GM23338 (cell line): Measurements from ENCODE around the gene MND1. TPM values are rescaled to one million over a fixed set of nuclear protein-coding genes. Genes with fewer than 3 reads are reported as not detected.

Source experiments
- ATAC-seq: fragments of 200-7000 bp; cut with Tn5 transposase; 3 replicates; pipeline ENCODE4 v1.9.1; 2020
- DNase-seq: peaks from one replicate; pipeline ENCODE4 v3.0.0-alpha.2; 2015; ENCODE audit warnings: low spot score
- H2AFZ ChIP-seq: fragments of 200-600 bp; sonication (generic); 2 replicates; pipeline ENCODE4 v1.8.0; 2016; ENCODE audit warnings: antibody characterized with exemption, mild to moderate bottlenecking, moderate library complexity
- H3F3A ChIP-seq: fragments of 200-600 bp; sonication (generic); replicated peaks from 2 replicates; pipeline ENCODE4 v1.8.0; 2017; ENCODE audit warnings: antibody characterized with exemption, mixed run types, low read depth
- H3K27ac ChIP-seq: fragments of 200-600 bp; sonication (generic); 2 replicates; pipeline ENCODE4 v1.6.1; 2016; ENCODE audit warnings: low read depth
- H3K27me3 ChIP-seq: fragments of 200-600 bp; sonication (generic); 2 replicates; pipeline ENCODE4 v1.8.0; 2016; ENCODE audit warnings: mild to moderate bottlenecking, mixed run types, moderate library complexity; ENCODE audit not compliant: insufficient read depth
- H3K36me3 ChIP-seq: fragments of 200-600 bp; sonication (generic); 2 replicates; pipeline ENCODE4 v1.8.0; 2016; ENCODE audit warnings: mild to moderate bottlenecking; ENCODE audit not compliant: insufficient read depth
- H3K4me1 ChIP-seq: fragments of 200-600 bp; sonication (generic); 2 replicates; pipeline ENCODE4 v1.8.0; 2016; ENCODE audit warnings: mild to moderate bottlenecking, moderate library complexity; ENCODE audit not compliant: insufficient read depth
- H3K4me2 ChIP-seq: fragments of 200-600 bp; sonication (generic); 2 replicates; pipeline ENCODE4 v1.7.1; 2017; ENCODE audit warnings: mixed run types
- H3K4me3 ChIP-seq: fragments of 200-600 bp; sonication (generic); 2 replicates; pipeline ENCODE4 v1.6.1; 2016; ENCODE audit warnings: mixed run types
- H3K79me2 ChIP-seq: fragments of 200-600 bp; sonication (generic); replicated peaks from 2 replicates; pipeline ENCODE4 v1.8.0; 2017; ENCODE audit warnings: mild to moderate bottlenecking; ENCODE audit not compliant: insufficient read depth
- H3K9me2 ChIP-seq: fragments of 200-600 bp; sonication (generic); 2 replicates; pipeline ENCODE4 v1.8.0; 2017; ENCODE audit not compliant: insufficient read depth
- H4K20me1 ChIP-seq: fragments of 200-600 bp; sonication (generic); replicated peaks from 2 replicates; pipeline ENCODE4 v1.8.0; 2017; ENCODE audit warnings: mild to moderate bottlenecking; ENCODE audit not compliant: insufficient read depth
- H3K27ac Mint-ChIP-seq: 2 replicates; pipeline ENCODE4 v1.8.0; 2020; ENCODE audit warnings: inconsistent platforms, mild to moderate bottlenecking, moderate library complexity, mixed read lengths
- H3K27me3 Mint-ChIP-seq: 3 replicates; pipeline ENCODE4 v1.8.0; 2022; ENCODE audit warnings: low read depth, mild to moderate bottlenecking, moderate library complexity, mixed read lengths, inconsistent platforms; ENCODE audit not compliant: insufficient read depth, poor library complexity
- H3K36me3 Mint-ChIP-seq: 3 replicates; pipeline ENCODE4 v1.8.0; 2021; ENCODE audit warnings: low read depth, mild to moderate bottlenecking, inconsistent platforms, moderate library complexity, mixed read lengths
- H3K4me1 Mint-ChIP-seq: 3 replicates; pipeline ENCODE4 v1.8.0; 2020; ENCODE audit warnings: mild to moderate bottlenecking, inconsistent platforms, mixed read lengths
- H3K4me3 Mint-ChIP-seq: 3 replicates; pipeline ENCODE4 v1.8.0; 2021; ENCODE audit warnings: moderate library complexity, mild to moderate bottlenecking, inconsistent platforms, mixed read lengths
- H3K9me3 Mint-ChIP-seq: 3 replicates; pipeline ENCODE4 v1.8.0; 2020; ENCODE audit warnings: moderate library complexity, mild to moderate bottlenecking, inconsistent platforms, mixed read lengths
- CREB1 ChIP-seq: fragments of 250-450 bp; sonication (Bioruptor Pico); IDR thresholded peaks from 2 replicates; pipeline ENCODE4 v1.5.0; 2020; ENCODE audit warnings: low read depth, mild to moderate bottlenecking, moderate library complexity
- EZH2 ChIP-seq: fragments of 200-600 bp; sonication (generic); IDR thresholded peaks from one replicate; pipeline ENCODE4 v1.8.0; 2017; ENCODE audit warnings: antibody characterized with exemption, mild to moderate bottlenecking, low read depth; ENCODE audit not compliant: unreplicated experiment
- EZH2phosphoT487 ChIP-seq: fragments of 200-600 bp; sonication (generic); IDR thresholded peaks from one replicate; pipeline ENCODE4 v1.8.1; 2018; ENCODE audit warnings: antibody characterized with exemption; ENCODE audit not compliant: unreplicated experiment
- JUNB ChIP-seq: IDR thresholded peaks from one replicate; pipeline ENCODE4 v1.6.1; 2016; ENCODE audit warnings: antibody characterized with exemption; ENCODE audit not compliant: unreplicated experiment
- NANOG ChIP-seq: IDR thresholded peaks from 2 replicates; pipeline ENCODE4 v1.6.1; 2016; ENCODE audit warnings: antibody characterized with exemption, borderline replicate concordance
- STAT1 ChIP-seq: IDR thresholded peaks from one replicate; pipeline ENCODE4 v1.6.1; 2016; ENCODE audit warnings: antibody characterized with exemption; ENCODE audit not compliant: unreplicated experiment
- ZNF114 ChIP-seq: fragments of 250-450 bp; sonication (Bioruptor Pico); IDR thresholded peaks from 2 replicates; pipeline ENCODE4 v1.5.0; 2020; ENCODE audit warnings: mild to moderate bottlenecking, moderate library complexity
- ZNF331 ChIP-seq: fragments of 250-450 bp; sonication (Bioruptor Pico); IDR thresholded peaks from 2 replicates; pipeline ENCODE4 v1.5.0; 2020; ENCODE audit warnings: low read depth, mild to moderate bottlenecking, moderate library complexity
- polyA plus RNA-seq: library from polyadenylated mRNA; unstranded; fragments of >200 nt; fragmentation: Nextera tagmentation; extraction: Ambion mirVana; gene quantifications from 2 replicates; pipeline ENCODE4 v1.2.1, GENCODE V29; 2016
- total RNA-seq: library from RNA; depleted of rRNA; stranded (reverse); fragments of >200 nt; shearing (Covaris generic); gene quantifications from 2 replicates; pipeline ENCODE4 v1.2.3, GENCODE V29; 2014
- TF ChIP-seq, protein P1 (sequence below), 2 experiments: fragments of 200-600 bp in 1 of 2; sonication (generic) in 1 of 2; conservative IDR thresholded peaks; 2 replicates each; pipeline versions ENCODE4 v1.5.1 to v1.6.1; 2016 to 2017; ENCODE audit warnings: antibody characterized with exemption in 2 of 2, low read depth in 2 of 2, mild to moderate bottlenecking in 2 of 2, moderate library complexity in 1 of 2
- TF ChIP-seq, protein P2 (sequence below): IDR thresholded peaks from 2 replicates; pipeline ENCODE4 v1.6.1; 2016; ENCODE audit warnings: antibody characterized with exemption
- TF ChIP-seq, protein P3 (sequence below): fragments of 250-450 bp; sonication (Bioruptor Pico); IDR thresholded peaks from 2 replicates; pipeline ENCODE4 v1.5.0; 2020; ENCODE audit warnings: mild to moderate bottlenecking, moderate library complexity
- TF ChIP-seq, protein P4 (sequence below): IDR thresholded peaks from one replicate; pipeline ENCODE4 v1.6.1; 2018; ENCODE audit warnings: antibody characterized with exemption; ENCODE audit not compliant: unreplicated experiment

MND1 gene
- total and polyA plus RNA-seq, 2 experiments from 2014 or later, result 22.5 to 63.5 TPM

DNA sequence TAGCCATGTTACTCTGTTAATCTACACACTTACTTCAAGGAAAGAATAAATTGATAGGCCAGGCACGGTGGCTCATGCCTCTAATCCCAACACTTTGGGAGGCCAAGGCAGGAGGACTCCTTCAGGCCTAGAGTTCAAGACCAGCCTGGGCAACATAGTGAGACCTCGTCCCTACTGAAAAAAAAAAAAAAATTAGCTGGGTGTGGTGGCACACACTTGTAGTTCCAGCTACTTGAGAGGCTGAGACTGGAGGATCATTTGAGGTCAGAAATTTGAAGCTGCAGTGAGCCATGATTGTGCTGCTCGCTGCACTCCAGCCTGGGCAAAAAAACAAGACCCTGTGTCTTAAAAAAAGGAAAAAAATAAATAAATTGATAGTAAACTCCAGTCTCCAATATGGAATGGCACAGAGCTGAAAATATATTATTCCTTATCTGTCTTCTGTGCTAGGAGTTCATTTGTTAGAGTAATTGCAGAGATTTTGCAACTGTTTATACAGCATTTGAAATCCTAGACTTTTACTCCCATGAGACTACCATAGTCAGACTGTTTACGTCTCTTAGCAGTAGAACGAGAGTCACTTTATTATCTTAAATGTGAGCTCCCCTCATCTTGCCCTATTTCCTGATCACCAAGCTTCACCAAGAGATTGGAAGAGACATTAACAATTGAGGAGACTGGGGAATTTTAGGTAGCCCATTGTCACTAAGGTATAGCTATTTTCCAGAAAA is 102.9 kb downstream of the MND1 start:
- TF ChIP-seq, protein P1, sequence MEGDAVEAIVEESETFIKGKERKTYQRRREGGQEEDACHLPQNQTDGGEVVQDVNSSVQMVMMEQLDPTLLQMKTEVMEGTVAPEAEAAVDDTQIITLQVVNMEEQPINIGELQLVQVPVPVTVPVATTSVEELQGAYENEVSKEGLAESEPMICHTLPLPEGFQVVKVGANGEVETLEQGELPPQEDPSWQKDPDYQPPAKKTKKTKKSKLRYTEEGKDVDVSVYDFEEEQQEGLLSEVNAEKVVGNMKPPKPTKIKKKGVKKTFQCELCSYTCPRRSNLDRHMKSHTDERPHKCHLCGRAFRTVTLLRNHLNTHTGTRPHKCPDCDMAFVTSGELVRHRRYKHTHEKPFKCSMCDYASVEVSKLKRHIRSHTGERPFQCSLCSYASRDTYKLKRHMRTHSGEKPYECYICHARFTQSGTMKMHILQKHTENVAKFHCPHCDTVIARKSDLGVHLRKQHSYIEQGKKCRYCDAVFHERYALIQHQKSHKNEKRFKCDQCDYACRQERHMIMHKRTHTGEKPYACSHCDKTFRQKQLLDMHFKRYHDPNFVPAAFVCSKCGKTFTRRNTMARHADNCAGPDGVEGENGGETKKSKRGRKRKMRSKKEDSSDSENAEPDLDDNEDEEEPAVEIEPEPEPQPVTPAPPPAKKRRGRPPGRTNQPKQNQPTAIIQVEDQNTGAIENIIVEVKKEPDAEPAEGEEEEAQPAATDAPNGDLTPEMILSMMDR (conservative IDR thresholded peaks at IDR 0.05; ENCODE audit: low read depth in 2 of 2), result no peak
- TF ChIP-seq JUNB, result no peak
- TF ChIP-seq CREB1 (CRISPR knock-in tag), result no peak
- TF ChIP-seq, protein P2, sequence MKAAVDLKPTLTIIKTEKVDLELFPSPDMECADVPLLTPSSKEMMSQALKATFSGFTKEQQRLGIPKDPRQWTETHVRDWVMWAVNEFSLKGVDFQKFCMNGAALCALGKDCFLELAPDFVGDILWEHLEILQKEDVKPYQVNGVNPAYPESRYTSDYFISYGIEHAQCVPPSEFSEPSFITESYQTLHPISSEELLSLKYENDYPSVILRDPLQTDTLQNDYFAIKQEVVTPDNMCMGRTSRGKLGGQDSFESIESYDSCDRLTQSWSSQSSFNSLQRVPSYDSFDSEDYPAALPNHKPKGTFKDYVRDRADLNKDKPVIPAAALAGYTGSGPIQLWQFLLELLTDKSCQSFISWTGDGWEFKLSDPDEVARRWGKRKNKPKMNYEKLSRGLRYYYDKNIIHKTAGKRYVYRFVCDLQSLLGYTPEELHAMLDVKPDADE, result no peak
- no peak for TF ChIP-seq NANOG
- TF ChIP-seq, protein P3, sequence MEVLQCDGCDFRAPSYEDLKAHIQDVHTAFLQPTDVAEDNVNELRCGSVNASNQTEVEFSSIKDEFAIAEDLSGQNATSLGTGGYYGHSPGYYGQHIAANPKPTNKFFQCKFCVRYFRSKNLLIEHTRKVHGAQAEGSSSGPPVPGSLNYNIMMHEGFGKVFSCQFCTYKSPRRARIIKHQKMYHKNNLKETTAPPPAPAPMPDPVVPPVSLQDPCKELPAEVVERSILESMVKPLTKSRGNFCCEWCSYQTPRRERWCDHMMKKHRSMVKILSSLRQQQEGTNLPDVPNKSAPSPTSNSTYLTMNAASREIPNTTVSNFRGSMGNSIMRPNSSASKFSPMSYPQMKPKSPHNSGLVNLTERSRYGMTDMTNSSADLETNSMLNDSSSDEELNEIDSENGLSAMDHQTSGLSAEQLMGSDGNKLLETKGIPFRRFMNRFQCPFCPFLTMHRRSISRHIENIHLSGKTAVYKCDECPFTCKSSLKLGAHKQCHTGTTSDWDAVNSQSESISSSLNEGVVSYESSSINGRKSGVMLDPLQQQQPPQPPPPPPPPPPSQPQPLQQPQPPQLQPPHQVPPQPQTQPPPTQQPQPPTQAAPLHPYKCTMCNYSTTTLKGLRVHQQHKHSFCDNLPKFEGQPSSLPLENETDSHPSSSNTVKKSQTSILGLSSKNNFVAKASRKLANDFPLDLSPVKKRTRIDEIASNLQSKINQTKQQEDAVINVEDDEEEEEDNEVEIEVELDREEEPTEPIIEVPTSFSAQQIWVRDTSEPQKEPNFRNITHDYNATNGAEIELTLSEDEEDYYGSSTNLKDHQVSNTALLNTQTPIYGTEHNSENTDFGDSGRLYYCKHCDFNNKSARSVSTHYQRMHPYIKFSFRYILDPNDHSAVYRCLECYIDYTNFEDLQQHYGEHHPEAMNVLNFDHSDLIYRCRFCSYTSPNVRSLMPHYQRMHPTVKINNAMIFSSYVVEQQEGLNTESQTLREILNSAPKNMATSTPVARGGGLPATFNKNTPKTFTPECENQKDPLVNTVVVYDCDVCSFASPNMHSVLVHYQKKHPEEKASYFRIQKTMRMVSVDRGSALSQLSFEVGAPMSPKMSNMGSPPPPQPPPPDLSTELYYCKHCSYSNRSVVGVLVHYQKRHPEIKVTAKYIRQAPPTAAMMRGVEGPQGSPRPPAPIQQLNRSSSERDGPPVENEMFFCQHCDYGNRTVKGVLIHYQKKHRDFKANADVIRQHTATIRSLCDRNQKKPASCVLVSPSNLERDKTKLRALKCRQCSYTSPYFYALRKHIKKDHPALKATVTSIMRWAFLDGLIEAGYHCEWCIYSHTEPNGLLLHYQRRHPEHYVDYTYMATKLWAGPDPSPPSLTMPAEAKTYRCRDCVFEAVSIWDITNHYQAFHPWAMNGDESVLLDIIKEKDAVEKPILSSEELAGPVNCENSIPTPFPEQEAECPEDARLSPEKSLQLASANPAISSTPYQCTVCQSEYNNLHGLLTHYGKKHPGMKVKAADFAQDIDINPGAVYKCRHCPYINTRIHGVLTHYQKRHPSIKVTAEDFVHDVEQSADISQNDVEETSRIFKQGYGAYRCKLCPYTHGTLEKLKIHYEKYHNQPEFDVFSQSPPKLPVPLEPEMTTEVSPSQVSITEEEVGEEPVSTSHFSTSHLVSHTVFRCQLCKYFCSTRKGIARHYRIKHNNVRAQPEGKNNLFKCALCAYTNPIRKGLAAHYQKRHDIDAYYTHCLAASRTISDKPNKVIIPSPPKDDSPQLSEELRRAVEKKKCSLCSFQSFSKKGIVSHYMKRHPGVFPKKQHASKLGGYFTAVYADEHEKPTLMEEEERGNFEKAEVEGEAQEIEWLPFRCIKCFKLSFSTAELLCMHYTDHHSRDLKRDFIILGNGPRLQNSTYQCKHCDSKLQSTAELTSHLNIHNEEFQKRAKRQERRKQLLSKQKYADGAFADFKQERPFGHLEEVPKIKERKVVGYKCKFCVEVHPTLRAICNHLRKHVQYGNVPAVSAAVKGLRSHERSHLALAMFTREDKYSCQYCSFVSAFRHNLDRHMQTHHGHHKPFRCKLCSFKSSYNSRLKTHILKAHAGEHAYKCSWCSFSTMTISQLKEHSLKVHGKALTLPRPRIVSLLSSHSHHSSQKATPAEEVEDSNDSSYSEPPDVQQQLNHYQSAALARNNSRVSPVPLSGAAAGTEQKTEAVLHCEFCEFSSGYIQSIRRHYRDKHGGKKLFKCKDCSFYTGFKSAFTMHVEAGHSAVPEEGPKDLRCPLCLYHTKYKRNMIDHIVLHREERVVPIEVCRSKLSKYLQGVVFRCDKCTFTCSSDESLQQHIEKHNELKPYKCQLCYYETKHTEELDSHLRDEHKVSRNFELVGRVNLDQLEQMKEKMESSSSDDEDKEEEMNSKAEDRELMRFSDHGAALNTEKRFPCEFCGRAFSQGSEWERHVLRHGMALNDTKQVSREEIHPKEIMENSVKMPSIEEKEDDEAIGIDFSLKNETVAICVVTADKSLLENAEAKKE (CRISPR knock-in tag), result no peak
- TF ChIP-seq EZH2phosphoT487, result no peak
- TF ChIP-seq, protein P4, sequence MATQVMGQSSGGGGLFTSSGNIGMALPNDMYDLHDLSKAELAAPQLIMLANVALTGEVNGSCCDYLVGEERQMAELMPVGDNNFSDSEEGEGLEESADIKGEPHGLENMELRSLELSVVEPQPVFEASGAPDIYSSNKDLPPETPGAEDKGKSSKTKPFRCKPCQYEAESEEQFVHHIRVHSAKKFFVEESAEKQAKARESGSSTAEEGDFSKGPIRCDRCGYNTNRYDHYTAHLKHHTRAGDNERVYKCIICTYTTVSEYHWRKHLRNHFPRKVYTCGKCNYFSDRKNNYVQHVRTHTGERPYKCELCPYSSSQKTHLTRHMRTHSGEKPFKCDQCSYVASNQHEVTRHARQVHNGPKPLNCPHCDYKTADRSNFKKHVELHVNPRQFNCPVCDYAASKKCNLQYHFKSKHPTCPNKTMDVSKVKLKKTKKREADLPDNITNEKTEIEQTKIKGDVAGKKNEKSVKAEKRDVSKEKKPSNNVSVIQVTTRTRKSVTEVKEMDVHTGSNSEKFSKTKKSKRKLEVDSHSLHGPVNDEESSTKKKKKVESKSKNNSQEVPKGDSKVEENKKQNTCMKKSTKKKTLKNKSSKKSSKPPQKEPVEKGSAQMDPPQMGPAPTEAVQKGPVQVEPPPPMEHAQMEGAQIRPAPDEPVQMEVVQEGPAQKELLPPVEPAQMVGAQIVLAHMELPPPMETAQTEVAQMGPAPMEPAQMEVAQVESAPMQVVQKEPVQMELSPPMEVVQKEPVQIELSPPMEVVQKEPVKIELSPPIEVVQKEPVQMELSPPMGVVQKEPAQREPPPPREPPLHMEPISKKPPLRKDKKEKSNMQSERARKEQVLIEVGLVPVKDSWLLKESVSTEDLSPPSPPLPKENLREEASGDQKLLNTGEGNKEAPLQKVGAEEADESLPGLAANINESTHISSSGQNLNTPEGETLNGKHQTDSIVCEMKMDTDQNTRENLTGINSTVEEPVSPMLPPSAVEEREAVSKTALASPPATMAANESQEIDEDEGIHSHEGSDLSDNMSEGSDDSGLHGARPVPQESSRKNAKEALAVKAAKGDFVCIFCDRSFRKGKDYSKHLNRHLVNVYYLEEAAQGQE, result no peak
- TF ChIP-seq STAT1, result no peak
- TF ChIP-seq EZH2, result no peak
- no peak for TF ChIP-seq ZNF114 (CRISPR knock-in tag)
- TF ChIP-seq ZNF331 (CRISPR knock-in tag), result no peak
- Histone ChIP-seq H3K4me3 (no peak overlapping the region), H3K4me2 (no peak overlapping the region), H3F3A (no peaks in the 10 kb centered on the region), H3K27me3 (no peaks in the 10 kb centered on the region), H4K20me1 (no peaks in the 10 kb centered on the region), H3K4me1 (no peaks in the 10 kb centered on the region), H3K27ac (no peak overlapping the region), H3K9me2 (no peaks in the 10 kb centered on the region), H3K79me2 (no peaks in the 10 kb centered on the region), H2AFZ (peak overlapping the region; percentile 39; the same call in 1 of the 2 replicates), H3K36me3 (no peaks in the 10 kb centered on the region)
- H3K27me3 Mint-ChIP-seq, result peaks cover 6% of the 10 kb centered on the region
- no peaks in the 10 kb centered on the region for H3K36me3 Mint-ChIP-seq
- H3K4me3 Mint-ChIP-seq, result no peak overlapping the region
- H3K9me3 Mint-ChIP-seq, result no peaks in the 10 kb centered on the region
- ATAC-seq, result no peak
- no peak overlapping the region for H3K27ac Mint-ChIP-seq
- no peak for DNase-seq
- H3K4me1 Mint-ChIP-seq, result peaks cover 11% of the 10 kb centered on the region
